HG03558 (cell line): ENCODE results near the gene SPO11.

Source experiments
- ATAC-seq: cut with Tn5 transposase; IDR thresholded peaks from one replicate; pipeline ENCODE4 v1.9.1; 2021; ENCODE audit warnings: moderate number of reproducible peaks; ENCODE audit not compliant: unreplicated experiment; ENCODE audit errors: extremely low read depth

Gene SPO11

DNA sequence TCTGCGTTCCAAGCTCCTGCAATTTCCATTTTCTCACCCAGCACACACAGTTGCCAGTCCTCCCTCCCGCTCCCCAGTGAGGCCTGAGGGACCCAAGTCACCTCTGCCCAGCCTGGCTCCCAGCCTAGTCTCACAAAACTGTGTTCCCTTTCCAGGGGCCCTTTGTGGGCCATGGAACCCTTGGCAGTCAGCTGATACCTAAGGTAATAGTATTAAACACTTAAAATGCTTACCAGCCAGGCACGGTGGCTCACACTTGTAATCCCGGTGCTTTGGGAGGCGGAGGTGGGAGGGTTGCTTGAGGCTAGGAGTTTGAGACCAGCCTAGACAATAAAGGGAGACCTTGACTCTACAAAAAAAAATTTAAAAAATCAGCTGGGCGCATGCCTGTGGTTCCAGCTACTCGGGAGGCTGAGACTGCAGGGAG, 58.4 kb downstream of the SPO11 start:
- no peak for ATAC-seq

- ATAC-seq, result no peak
Observed at GRCh38 chr20:57388953-57389694, 59.5 kb downstream of the SPO11 start.

GRCh38 chr20:57389695-57390603, 60.3 kb downstream of the SPO11 start:
- no peak for ATAC-seq

DNA sequence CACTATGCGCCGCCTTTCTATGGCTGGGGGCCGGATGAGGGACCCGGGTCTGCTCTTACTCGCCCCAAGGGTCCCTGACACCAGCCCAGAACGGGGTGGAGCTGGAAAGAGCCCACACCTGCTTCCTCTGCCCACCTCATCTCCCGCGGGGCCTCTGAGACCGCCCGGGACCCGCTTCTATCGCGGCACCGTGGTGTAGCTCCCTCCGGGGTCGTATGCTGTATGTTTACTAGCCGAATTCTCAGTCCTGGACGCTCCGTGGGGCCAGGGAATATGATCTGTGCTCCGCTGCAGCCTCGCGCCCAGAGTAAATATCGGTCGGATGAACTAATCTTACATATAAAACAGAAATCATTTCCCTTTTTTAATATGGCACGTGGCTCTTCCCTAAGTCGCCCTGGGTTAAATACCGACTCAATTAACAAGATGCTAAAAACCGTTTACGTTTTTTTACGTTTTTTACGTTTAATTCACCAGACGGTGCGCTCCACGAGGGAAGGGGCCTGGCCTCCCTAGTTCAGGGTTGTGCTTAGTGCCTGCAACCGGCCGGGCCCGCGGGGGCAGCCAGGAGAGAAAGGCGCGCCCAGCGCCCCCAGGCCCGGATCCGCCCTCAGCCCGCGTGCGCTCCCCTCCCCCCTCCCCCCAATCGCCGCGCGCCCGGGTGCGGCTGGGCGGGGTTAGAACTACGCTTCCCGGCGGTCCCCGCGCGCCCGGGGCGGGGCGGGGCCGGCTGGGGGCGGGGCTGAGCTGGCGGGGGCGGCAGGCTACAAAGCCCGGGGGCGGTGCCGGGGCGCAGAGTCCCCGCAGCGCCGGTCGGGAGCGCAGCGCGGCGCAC, 61.2 kb downstream of the SPO11 start, which contains the start of gene RBM38:
TSS of gene RBM38 (plus strand) at position 793 of the 835 bp plus-strand sequence. CDS start 186 bp downstream, outside the sequence.
- no peak for ATAC-seq

- ATAC-seq, result no peak
Observed at GRCh38 chr20:57391439-57392301, 62.1 kb downstream of the SPO11 start.

GRCh38 chr20:57392512-57393271, 63.1 kb downstream of the SPO11 start:
- no peak for ATAC-seq
